Lower leg skin (tissue), 3 donors: ENCODE measurements around the gene SPRED2.

ENCODE experiments used
- POLR2A ChIP-seq, 2 donors: fragments of 450-650 bp; IDR thresholded peaks; one replicate each; pipeline ENCODE4 v1.6.1; 2016 to 2017; ENCODE audit warnings: antibody characterized with exemption in 2 of 2, mild to moderate bottlenecking in 1 of 2, moderate library complexity in 1 of 2
- TF ChIP-seq, protein P1 (sequence below), 3 donors: fragments of 450-650 bp; IDR thresholded peaks; one replicate each; pipeline ENCODE4 v1.5.1; 2016; ENCODE audit warnings: antibody characterized with exemption in 3 of 3, mild to moderate bottlenecking in 3 of 3, moderate library complexity in 2 of 3

DNA sequence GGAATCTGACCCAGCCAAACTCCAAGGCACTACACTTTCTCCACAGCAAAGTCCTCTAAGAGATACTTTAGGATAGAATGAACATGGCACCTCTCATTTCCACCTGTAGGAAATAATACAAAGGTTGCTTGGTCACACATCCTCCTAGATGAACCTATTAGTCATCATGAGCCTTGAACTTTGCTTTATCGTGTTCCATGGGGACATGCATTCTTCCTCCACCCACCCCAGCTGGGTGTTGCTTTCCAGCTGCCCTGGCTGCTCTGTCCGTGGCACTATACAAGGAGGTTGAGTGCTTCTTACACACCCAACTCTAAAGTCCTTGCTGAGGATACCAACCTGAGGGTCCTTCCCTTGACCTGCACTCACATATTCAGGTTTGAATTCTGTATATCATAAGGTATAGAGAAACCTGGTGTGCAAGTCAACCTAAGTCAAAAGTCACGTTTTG lies 52.7 kb downstream of the SPRED2 start:
- TF ChIP-seq, protein P1, sequence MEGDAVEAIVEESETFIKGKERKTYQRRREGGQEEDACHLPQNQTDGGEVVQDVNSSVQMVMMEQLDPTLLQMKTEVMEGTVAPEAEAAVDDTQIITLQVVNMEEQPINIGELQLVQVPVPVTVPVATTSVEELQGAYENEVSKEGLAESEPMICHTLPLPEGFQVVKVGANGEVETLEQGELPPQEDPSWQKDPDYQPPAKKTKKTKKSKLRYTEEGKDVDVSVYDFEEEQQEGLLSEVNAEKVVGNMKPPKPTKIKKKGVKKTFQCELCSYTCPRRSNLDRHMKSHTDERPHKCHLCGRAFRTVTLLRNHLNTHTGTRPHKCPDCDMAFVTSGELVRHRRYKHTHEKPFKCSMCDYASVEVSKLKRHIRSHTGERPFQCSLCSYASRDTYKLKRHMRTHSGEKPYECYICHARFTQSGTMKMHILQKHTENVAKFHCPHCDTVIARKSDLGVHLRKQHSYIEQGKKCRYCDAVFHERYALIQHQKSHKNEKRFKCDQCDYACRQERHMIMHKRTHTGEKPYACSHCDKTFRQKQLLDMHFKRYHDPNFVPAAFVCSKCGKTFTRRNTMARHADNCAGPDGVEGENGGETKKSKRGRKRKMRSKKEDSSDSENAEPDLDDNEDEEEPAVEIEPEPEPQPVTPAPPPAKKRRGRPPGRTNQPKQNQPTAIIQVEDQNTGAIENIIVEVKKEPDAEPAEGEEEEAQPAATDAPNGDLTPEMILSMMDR (IDR thresholded peaks at IDR 0.05), result no peak
- no peak for TF ChIP-seq POLR2A (IDR thresholded peaks at IDR 0.05)
